WTC11 (cell line): ENCODE measurements around the gene KRT5.
"Not testable (repeated sequence)": the region's sequence is repeated elsewhere in the genome, so short reads cannot be mapped to it uniquely, and the experiment has no call there.

Source experiments
- ATF3 ChIP-seq: sonication (generic); formaldehyde crosslinking; conservative IDR thresholded peaks from 2 replicates; pipeline ENCODE4 v1.8.1; 2022; ENCODE audit warnings: mild to moderate bottlenecking, missing genetic modification reagents
- ESRRA ChIP-seq: sonication (generic); formaldehyde crosslinking; IDR thresholded peaks from 2 replicates; pipeline ENCODE4 v1.8.1; 2022; ENCODE audit warnings: mild to moderate bottlenecking, missing genetic modification reagents, borderline replicate concordance
- FOXK1 ChIP-seq: sonication (generic); formaldehyde crosslinking; IDR thresholded peaks from 2 replicates; pipeline ENCODE4 v1.8.0; 2022; ENCODE audit warnings: mild to moderate bottlenecking, moderate library complexity, missing genetic modification reagents
- SP1 ChIP-seq: sonication (generic); formaldehyde crosslinking; conservative IDR thresholded peaks from 2 replicates; pipeline ENCODE4 v1.8.1; 2022; ENCODE audit warnings: missing genetic modification reagents
- ZNF121 ChIP-seq: sonication (generic); formaldehyde crosslinking; IDR thresholded peaks from 2 replicates; pipeline ENCODE4 v1.8.0; 2023; ENCODE audit warnings: missing genetic modification reagents
- ZNF423 ChIP-seq: fragments of 250-450 bp; sonication (Bioruptor Pico); IDR thresholded peaks from 2 replicates; pipeline ENCODE4 v2.1.2; 2022; ENCODE audit warnings: mild to moderate bottlenecking, moderate library complexity
- TF ChIP-seq, protein P1 (sequence below): fragments of 200-600 bp; IDR thresholded peaks from 2 replicates; pipeline ENCODE4 v1.8.0; 2022; ENCODE audit warnings: antibody characterized with exemption
- TF ChIP-seq, protein P2 (sequence below): sonication (generic); formaldehyde crosslinking; IDR thresholded peaks from 2 replicates; pipeline ENCODE4 v1.8.1; 2022; ENCODE audit warnings: low read depth, mild to moderate bottlenecking, moderate library complexity, missing genetic modification reagents, borderline replicate concordance

DNA sequence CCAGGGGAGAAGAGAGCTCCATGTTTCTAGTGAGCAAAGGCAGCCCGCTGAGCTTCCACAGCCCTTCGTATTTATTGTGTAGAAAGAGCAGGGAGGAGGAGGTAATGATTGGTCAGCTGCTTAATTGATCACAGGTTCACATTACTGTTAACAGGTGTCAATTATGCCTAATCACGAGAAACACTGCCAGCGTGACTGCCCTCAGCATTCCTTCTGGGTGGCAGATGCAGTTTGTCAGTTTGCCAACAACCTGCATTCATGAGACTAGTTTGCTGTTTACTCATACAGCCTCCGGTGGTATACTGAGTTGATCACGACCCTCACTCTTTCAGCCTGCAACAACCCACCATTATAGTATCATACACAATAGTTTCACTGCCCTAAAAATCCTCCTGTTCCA is 19.6 kb downstream of the KRT5 start:
- TF ChIP-seq, protein P1, sequence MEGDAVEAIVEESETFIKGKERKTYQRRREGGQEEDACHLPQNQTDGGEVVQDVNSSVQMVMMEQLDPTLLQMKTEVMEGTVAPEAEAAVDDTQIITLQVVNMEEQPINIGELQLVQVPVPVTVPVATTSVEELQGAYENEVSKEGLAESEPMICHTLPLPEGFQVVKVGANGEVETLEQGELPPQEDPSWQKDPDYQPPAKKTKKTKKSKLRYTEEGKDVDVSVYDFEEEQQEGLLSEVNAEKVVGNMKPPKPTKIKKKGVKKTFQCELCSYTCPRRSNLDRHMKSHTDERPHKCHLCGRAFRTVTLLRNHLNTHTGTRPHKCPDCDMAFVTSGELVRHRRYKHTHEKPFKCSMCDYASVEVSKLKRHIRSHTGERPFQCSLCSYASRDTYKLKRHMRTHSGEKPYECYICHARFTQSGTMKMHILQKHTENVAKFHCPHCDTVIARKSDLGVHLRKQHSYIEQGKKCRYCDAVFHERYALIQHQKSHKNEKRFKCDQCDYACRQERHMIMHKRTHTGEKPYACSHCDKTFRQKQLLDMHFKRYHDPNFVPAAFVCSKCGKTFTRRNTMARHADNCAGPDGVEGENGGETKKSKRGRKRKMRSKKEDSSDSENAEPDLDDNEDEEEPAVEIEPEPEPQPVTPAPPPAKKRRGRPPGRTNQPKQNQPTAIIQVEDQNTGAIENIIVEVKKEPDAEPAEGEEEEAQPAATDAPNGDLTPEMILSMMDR, result not testable (repeated sequence)
- TF ChIP-seq ZNF423 (CRISPR knock-in tag); ATF3 (CRISPR knock-in tag); ESRRA; ZNF121 (CRISPR knock-in tag); FOXK1 (CRISPR knock-in tag); SP1: not testable (repeated sequence)
- TF ChIP-seq, protein P2, sequence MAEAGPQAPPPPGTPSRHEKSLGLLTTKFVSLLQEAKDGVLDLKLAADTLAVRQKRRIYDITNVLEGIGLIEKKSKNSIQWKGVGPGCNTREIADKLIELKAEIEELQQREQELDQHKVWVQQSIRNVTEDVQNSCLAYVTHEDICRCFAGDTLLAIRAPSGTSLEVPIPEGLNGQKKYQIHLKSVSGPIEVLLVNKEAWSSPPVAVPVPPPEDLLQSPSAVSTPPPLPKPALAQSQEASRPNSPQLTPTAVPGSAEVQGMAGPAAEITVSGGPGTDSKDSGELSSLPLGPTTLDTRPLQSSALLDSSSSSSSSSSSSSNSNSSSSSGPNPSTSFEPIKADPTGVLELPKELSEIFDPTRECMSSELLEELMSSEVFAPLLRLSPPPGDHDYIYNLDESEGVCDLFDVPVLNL (CRISPR knock-in tag), result not testable (repeated sequence)
